ENCODE data around the gene DCUN1D2. TPM values are rescaled to one million over a fixed set of nuclear protein-coding genes. Genes with fewer than 3 reads are reported as not detected.
"Not testable (repeated sequence)": the region's sequence is repeated elsewhere in the genome, so short reads cannot be mapped to it uniquely, and the experiment has no call there.

DCUN1D2 gene
- total RNA-seq, 1 experiment from 2014 or later = 38.6 TPM

- TF ChIP-seq, protein P1, sequence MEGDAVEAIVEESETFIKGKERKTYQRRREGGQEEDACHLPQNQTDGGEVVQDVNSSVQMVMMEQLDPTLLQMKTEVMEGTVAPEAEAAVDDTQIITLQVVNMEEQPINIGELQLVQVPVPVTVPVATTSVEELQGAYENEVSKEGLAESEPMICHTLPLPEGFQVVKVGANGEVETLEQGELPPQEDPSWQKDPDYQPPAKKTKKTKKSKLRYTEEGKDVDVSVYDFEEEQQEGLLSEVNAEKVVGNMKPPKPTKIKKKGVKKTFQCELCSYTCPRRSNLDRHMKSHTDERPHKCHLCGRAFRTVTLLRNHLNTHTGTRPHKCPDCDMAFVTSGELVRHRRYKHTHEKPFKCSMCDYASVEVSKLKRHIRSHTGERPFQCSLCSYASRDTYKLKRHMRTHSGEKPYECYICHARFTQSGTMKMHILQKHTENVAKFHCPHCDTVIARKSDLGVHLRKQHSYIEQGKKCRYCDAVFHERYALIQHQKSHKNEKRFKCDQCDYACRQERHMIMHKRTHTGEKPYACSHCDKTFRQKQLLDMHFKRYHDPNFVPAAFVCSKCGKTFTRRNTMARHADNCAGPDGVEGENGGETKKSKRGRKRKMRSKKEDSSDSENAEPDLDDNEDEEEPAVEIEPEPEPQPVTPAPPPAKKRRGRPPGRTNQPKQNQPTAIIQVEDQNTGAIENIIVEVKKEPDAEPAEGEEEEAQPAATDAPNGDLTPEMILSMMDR (conservative IDR thresholded peaks at IDR 0.05; ENCODE audit: low read depth, low read length) = no peak
- no peak for TF ChIP-seq EZH2 (IDR thresholded peaks at IDR 0.05; ENCODE audit: borderline replicate concordance, low read depth, low read length, poor library complexity, severe bottlenecking)
- H3K4me1 ChIP-seq (ENCODE audit: insufficient read depth, low read length, poor library complexity, severe bottlenecking) = no peaks in the 10 kb centered on the region
- no peak overlapping the region for H3K27ac ChIP-seq (ENCODE audit: low read depth, low read length, poor library complexity, severe bottlenecking)
- DNase-seq (ENCODE audit: low spot score) = no peak
- H3K9me3 ChIP-seq (ENCODE audit: low read depth, low read length, poor library complexity, severe bottlenecking) = no peaks in the 10 kb centered on the region
- intact Hi-C loops (cut with micrococcal nuclease; ENCODE audit: unreplicated experiment) = no loop called here
- no peak overlapping the region for H3K4me3 ChIP-seq (ENCODE audit: low read depth, low read length, poor library complexity, severe bottlenecking)
- CTCF ChIA-PET = no interaction called here
- H3K36me3 ChIP-seq (ENCODE audit: insufficient read depth, low read length, poor library complexity, severe bottlenecking) = no peaks in the 10 kb centered on the region
- no peaks in the 10 kb centered on the region for H3K27me3 ChIP-seq (replicated peaks; ENCODE audit: insufficient read depth, low read depth, low read length, poor library complexity)
- BruUV-seq (replicated peaks) = no TSS peak
- POLR2A ChIA-PET (ENCODE audit: low non-redundant PET) = no interaction called here
Measured at GRCh38 chr13:113437408-113438010, 53.0 kb downstream of the DCUN1D2 start.

GRCh38 chr13:113436866-113437265 is 53.6 kb downstream of the DCUN1D2 start:
- H3K9me3 ChIP-seq (ENCODE audit: low read depth, low read length, poor library complexity, severe bottlenecking); H3K27ac ChIP-seq (ENCODE audit: low read depth, low read length, poor library complexity, severe bottlenecking); intact Hi-C loops (cut with micrococcal nuclease; ENCODE audit: unreplicated experiment); CTCF ChIA-PET; H3K27me3 ChIP-seq (replicated peaks; ENCODE audit: insufficient read depth, low read depth, low read length, poor library complexity); H3K4me1 ChIP-seq (ENCODE audit: insufficient read depth, low read length, poor library complexity, severe bottlenecking); H3K36me3 ChIP-seq (ENCODE audit: insufficient read depth, low read length, poor library complexity, severe bottlenecking); H3K4me3 ChIP-seq (ENCODE audit: low read depth, low read length, poor library complexity, severe bottlenecking); DNase-seq (ENCODE audit: low spot score); BruUV-seq (replicated peaks); POLR2A ChIA-PET (ENCODE audit: low non-redundant PET): not testable (repeated sequence)

GRCh38 chr13:113435907-113436306 is 54.6 kb downstream of the DCUN1D2 start:
- H3K36me3 ChIP-seq (ENCODE audit: insufficient read depth, low read length, poor library complexity, severe bottlenecking); POLR2A ChIA-PET (ENCODE audit: low non-redundant PET); H3K27ac ChIP-seq (ENCODE audit: low read depth, low read length, poor library complexity, severe bottlenecking); intact Hi-C loops (cut with micrococcal nuclease; ENCODE audit: unreplicated experiment); H3K4me3 ChIP-seq (ENCODE audit: low read depth, low read length, poor library complexity, severe bottlenecking); DNase-seq (ENCODE audit: low spot score); H3K27me3 ChIP-seq (replicated peaks; ENCODE audit: insufficient read depth, low read depth, low read length, poor library complexity); H3K9me3 ChIP-seq (ENCODE audit: low read depth, low read length, poor library complexity, severe bottlenecking); CTCF ChIA-PET; H3K4me1 ChIP-seq (ENCODE audit: insufficient read depth, low read length, poor library complexity, severe bottlenecking); BruUV-seq (replicated peaks): not testable (repeated sequence)

DNA sequence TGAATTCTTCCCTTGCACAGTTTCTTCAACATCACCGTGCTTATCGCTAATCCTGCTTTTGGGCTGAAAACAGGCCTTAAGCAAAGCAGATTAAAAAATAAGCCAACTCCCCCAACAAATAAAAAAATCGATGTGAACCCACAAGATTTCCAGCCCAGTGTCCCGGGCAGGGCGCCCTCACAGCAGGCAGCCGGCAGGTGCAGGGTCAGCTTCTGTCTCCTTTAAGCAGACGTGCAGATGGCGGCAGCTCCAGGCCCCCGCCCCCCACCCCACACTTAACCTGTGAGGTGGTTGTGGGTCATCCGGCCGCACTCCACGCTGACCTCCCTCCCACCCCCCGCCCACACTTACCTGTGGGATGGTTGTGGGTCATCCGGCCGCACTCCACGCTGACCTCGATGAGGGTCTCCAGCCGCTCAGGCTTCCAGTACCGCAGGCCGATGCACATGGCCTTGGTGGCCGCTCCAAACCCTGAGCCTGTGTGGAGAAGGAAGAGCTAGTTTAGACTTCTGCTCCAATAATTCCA is 57.1 kb downstream of the DCUN1D2 start:
- BruUV-seq (replicated peaks) = no TSS peak
- no peaks in the 10 kb centered on the region for H3K9me3 ChIP-seq (ENCODE audit: low read depth, low read length, poor library complexity, severe bottlenecking)
- H3K27me3 ChIP-seq (replicated peaks; ENCODE audit: insufficient read depth, low read depth, low read length, poor library complexity) = no peaks in the 10 kb centered on the region
- TF ChIP-seq, protein P1 (conservative IDR thresholded peaks at IDR 0.05; ENCODE audit: low read depth, low read length) = no peak
- no peak for TF ChIP-seq EZH2 (IDR thresholded peaks at IDR 0.05; ENCODE audit: borderline replicate concordance, low read depth, low read length, poor library complexity, severe bottlenecking)
- POLR2A ChIA-PET (ENCODE audit: low non-redundant PET) = no interaction called here
- no peaks in the 10 kb centered on the region for H3K36me3 ChIP-seq (ENCODE audit: insufficient read depth, low read length, poor library complexity, severe bottlenecking)
- no peak for DNase-seq (ENCODE audit: low spot score)
- intact Hi-C loops (cut with micrococcal nuclease; ENCODE audit: unreplicated experiment) = no loop called here
- no peak overlapping the region for H3K27ac ChIP-seq (ENCODE audit: low read depth, low read length, poor library complexity, severe bottlenecking)
- CTCF ChIA-PET = no interaction called here
- no peak overlapping the region for H3K4me3 ChIP-seq (ENCODE audit: low read depth, low read length, poor library complexity, severe bottlenecking)
- H3K4me1 ChIP-seq (ENCODE audit: insufficient read depth, low read length, poor library complexity, severe bottlenecking) = no peaks in the 10 kb centered on the region
